ENCODE data around the gene BCL2L11. TPM values are rescaled to one million over a fixed set of nuclear protein-coding genes. Genes with fewer than 3 reads are reported as not detected.

The BCL2L11 gene
- total and polyA plus RNA-seq, 8 donors = 16.7 to 35.7 (median 27.5) TPM

- Histone ChIP-seq H3K9me3 (no peaks in the 10 kb centered on the region), H3K27me3 (no peaks in the 10 kb centered on the region), H3K4me1 (no peaks in the 10 kb centered on the region), H3K4me3 (no peak overlapping the region), H3K36me3 (no peaks in the 10 kb centered on the region), H3K27ac (no peak overlapping the region)
- ATAC-seq (no peak), DNase-seq (no peak)
- TF ChIP-seq CTCF (IDR thresholded peaks at IDR 0.05) = no peak
- intact Hi-C loops (cut with DNase I) = no loop called here
These were observed 28.9 kb upstream of the BCL2L11 start for GRCh38 chr2:111091811-111092211.

GRCh38 chr2:111094691-111095090, 26.0 kb upstream of the BCL2L11 start:
- no peak for TF ChIP-seq CTCF (IDR thresholded peaks at IDR 0.05)
- H3K27me3 ChIP-seq = no peaks in the 10 kb centered on the region
- no peak for DNase-seq
- no peaks in the 10 kb centered on the region for H3K36me3 ChIP-seq
- no peaks in the 10 kb centered on the region for H3K4me1 ChIP-seq
- no peak overlapping the region for H3K27ac ChIP-seq
- H3K4me3 ChIP-seq = no peak overlapping the region
- H3K9me3 ChIP-seq = no peaks in the 10 kb centered on the region
- intact Hi-C loops (cut with DNase I) = no loop called here
- no peak for ATAC-seq

GRCh38 chr2:111095434-111095833, 25.3 kb upstream of the BCL2L11 start:
- no peaks in the 10 kb centered on the region for H3K36me3 ChIP-seq
- H3K4me3 ChIP-seq = no peak overlapping the region
- no peak for TF ChIP-seq CTCF (IDR thresholded peaks at IDR 0.05)
- H3K27ac ChIP-seq = no peak overlapping the region
- DNase-seq = no peak
- no peaks in the 10 kb centered on the region for H3K27me3 ChIP-seq
- H3K9me3 ChIP-seq = no peaks in the 10 kb centered on the region
- H3K4me1 ChIP-seq = no peaks in the 10 kb centered on the region
- no peak for ATAC-seq
- intact Hi-C loops (cut with DNase I) = no loop called here

- no peak for ATAC-seq
- no peak for TF ChIP-seq CTCF (IDR thresholded peaks at IDR 0.05)
These were observed 21.3 kb upstream of the BCL2L11 start for GRCh38 chr2:111099402-111099801.

GRCh38 chr2:111100087-111100764, 20.5 kb upstream of the BCL2L11 start:
- TF ChIP-seq CTCF (IDR thresholded peaks at IDR 0.05) = no peak

More at GRCh38 chr2:111099402-111099801, 21.3 kb upstream of the BCL2L11 start:
- Histone ChIP-seq H3K4me1 (no peaks in the 10 kb centered on the region), H3K27ac (no peak overlapping the region), H3K9me3 (no peaks in the 10 kb centered on the region), H3K4me3 (no peak overlapping the region), H3K27me3 (no peaks in the 10 kb centered on the region), H3K36me3 (no peaks in the 10 kb centered on the region)
- no peak for DNase-seq
- intact Hi-C loops (cut with DNase I) = no loop called here

More at GRCh38 chr2:111100087-111100764, 20.5 kb upstream of the BCL2L11 start:
- Histone ChIP-seq H3K27me3 (no peaks in the 10 kb centered on the region), H3K4me3 (no peak overlapping the region), H3K4me1 (no peaks in the 10 kb centered on the region), H3K27ac (no peak overlapping the region), H3K9me3 (no peaks in the 10 kb centered on the region), H3K36me3 (no peaks in the 10 kb centered on the region)
- intact Hi-C loops (cut with DNase I) = loop anchor here in 1 of 2 donors (10.0 kb wide), 1 partner anchor 285 kb away; no protein-coding TSS in a partner anchor
- DNase-seq = no peak
- no peak for ATAC-seq

Data from left lung (tissue), 10 donors.